Tongue (tissue), 2 donors: Measurements from ENCODE around the gene PEX11A. TPM values are rescaled to one million over a fixed set of nuclear protein-coding genes. Genes with fewer than 3 reads are reported as not detected.
A peak's percentile ranks its signal among the peaks of the same experiment; 100 is the strongest.

Source experiments
- DNase-seq: peaks from one replicate; pipeline ENCODE4 v3.0.0-alpha.2; 2015
- total RNA-seq: library from RNA; depleted of rRNA; stranded (reverse); fragments of >200 nt; gene quantifications from one replicate; pipeline ENCODE4 v1.2.3, GENCODE V29; 2014

Gene PEX11A
- total RNA-seq, 1 donor from 2014 or later = 9.3 TPM

- peak; percentile 80 for DNase-seq
Observed at GRCh38 chr15:89654847-89655805, 35.4 kb downstream of the PEX11A start, which contains the start of gene KIF7. Gene KIF7 (minus strand): TSS chr15:89655467. CDS start chr15:89652930, 2,537 bp downstream.

- no peak for DNase-seq
Observed at GRCh38 chr15:89654301-89654761, 36.2 kb downstream of the PEX11A start.

- DNase-seq = no peak
Observed at GRCh38 chr15:89653578-89653977, 37.0 kb downstream of the PEX11A start.

- DNase-seq = no peak
Observed at GRCh38 chr15:89652666-89653065, 37.9 kb downstream of the PEX11A start.

- no peak for DNase-seq
Observed at GRCh38 chr15:89652131-89652530, 38.4 kb downstream of the PEX11A start.

- no peak for DNase-seq
Observed at GRCh38 chr15:89649716-89650115, 40.8 kb downstream of the PEX11A start.

GRCh38 chr15:89649013-89649625, 41.4 kb downstream of the PEX11A start:
- no peak for DNase-seq

GRCh38 chr15:89648106-89649012, 42.2 kb downstream of the PEX11A start:
- DNase-seq = no peak

- DNase-seq = peak; percentile 74
Observed at GRCh38 chr15:89647191-89647851, 43.2 kb downstream of the PEX11A start.

GRCh38 chr15:89646416-89647141, 44.0 kb downstream of the PEX11A start:
- DNase-seq = no peak

GRCh38 chr15:89645680-89646079, 44.9 kb downstream of the PEX11A start:
- DNase-seq = no peak

- peak; percentile 69 for DNase-seq
Observed at GRCh38 chr15:89642106-89642505, 48.4 kb downstream of the PEX11A start.

GRCh38 chr15:89641053-89641452, 49.5 kb downstream of the PEX11A start:
- no peak for DNase-seq

- DNase-seq = no peak
Observed at GRCh38 chr15:89640245-89640644, 50.3 kb downstream of the PEX11A start.

- DNase-seq = no peak
Observed at GRCh38 chr15:89633585-89633984, 57.0 kb downstream of the PEX11A start.

GRCh38 chr15:89632563-89633430, 57.8 kb downstream of the PEX11A start:
- no peak for DNase-seq

GRCh38 chr15:89631902-89632264, 58.7 kb downstream of the PEX11A start:
- DNase-seq = no peak
